GM18505 (cell line): Measurements from ENCODE around the gene ERRFI1.
"Not testable (repeated sequence)": the region's sequence is repeated elsewhere in the genome, so short reads cannot be mapped to it uniquely, and the experiment has no call there.

ENCODE experiments used
- ATAC-seq: cut with Tn5 transposase; IDR thresholded peaks from one replicate; pipeline ENCODE4 v1.9.1; 2021; ENCODE audit not compliant: unreplicated experiment
- POLR2A ChIP-seq: IDR thresholded peaks from 4 replicates; pipeline ENCODE4 v1.6.1; 2011; ENCODE audit warnings: borderline replicate concordance; ENCODE audit not compliant: insufficient read depth, insufficient read length; ENCODE audit errors: extremely low read depth

The ERRFI1 gene

GRCh38 chr1:8026153-8026975, at the start of gene ERRFI1:
ERRFI1 (minus strand) TSS chr1:8026309; CDS start chr1:8015619, 10,690 bp downstream.
- ATAC-seq: peak; percentile 89
- peak; percentile 77 for TF ChIP-seq POLR2A

- TF ChIP-seq POLR2A: no peak
- no peak for ATAC-seq
Observed at GRCh38 chr1:8075511-8076051, 49.5 kb upstream of the ERRFI1 start.

GRCh38 chr1:8073112-8073855, 47.2 kb upstream of the ERRFI1 start:
- TF ChIP-seq POLR2A: no peak
- no peak for ATAC-seq

- ATAC-seq: no peak
Observed at GRCh38 chr1:8070381-8070811, 44.3 kb upstream of the ERRFI1 start.

GRCh38 chr1:8069614-8070320, 43.7 kb upstream of the ERRFI1 start:
- ATAC-seq: not testable (repeated sequence)

More at GRCh38 chr1:8070381-8070811, 44.3 kb upstream of the ERRFI1 start:
- no peak for TF ChIP-seq POLR2A

- TF ChIP-seq POLR2A: no peak
- no peak for ATAC-seq
Observed at GRCh38 chr1:8065369-8065768, 39.3 kb upstream of the ERRFI1 start.

- TF ChIP-seq POLR2A: no peak
- ATAC-seq: no peak
Observed at GRCh38 chr1:8063298-8064036, 37.4 kb upstream of the ERRFI1 start.

- no peak for ATAC-seq
- no peak for TF ChIP-seq POLR2A
Observed at GRCh38 chr1:8062861-8063260, 36.8 kb upstream of the ERRFI1 start.

- no peak for ATAC-seq
- TF ChIP-seq POLR2A: no peak
Observed at GRCh38 chr1:8061673-8062386, 35.7 kb upstream of the ERRFI1 start.

- TF ChIP-seq POLR2A: no peak
- no peak for ATAC-seq
Observed at GRCh38 chr1:8061210-8061609, 35.1 kb upstream of the ERRFI1 start.

GRCh38 chr1:8059161-8059622, 33.1 kb upstream of the ERRFI1 start:
- no peak for TF ChIP-seq POLR2A
- no peak for ATAC-seq

- not testable (repeated sequence) for ATAC-seq
Observed at GRCh38 chr1:8057779-8058178, 31.7 kb upstream of the ERRFI1 start.
